ENCODE measurements around the gene UBL3.

UBL3 gene

GRCh38 chr13:29756506-29756905 lies 93.9 kb downstream of the UBL3 start (continued):
- no peak for TF ChIP-seq ZSCAN18 (tag by site-specific recombination; IDR thresholded peaks at IDR 0.05)

- Histone ChIP-seq H3K27ac (ENCODE audit: extremely low read depth, low read depth, low read length) (no peak overlapping the region), H3K4me1 (ENCODE audit: control insufficient read depth, insufficient read depth, low read length) (no peaks in the 10 kb centered on the region), H3K36me3 (ENCODE audit: control insufficient read depth in 2 of 2, insufficient read depth in 1 of 2, low read length in 2 of 2) (no peaks in the 10 kb centered on the region), H3K9me3 (ENCODE audit: control insufficient read depth, insufficient read depth, low read depth, low read length) (no peaks in the 10 kb centered on the region), H3K4me3 (ENCODE audit: low read depth, low read length) (no peak overlapping the region)
- POLR2A ChIA-PET: no interaction called here
- CTCF ChIA-PET: interaction anchor here (0.6 to 1.2 kb wide), 2 partner anchors 191 to 361 kb away, joined by 4 to 7 read pairs; no protein-coding TSS in a partner anchor
- TF ChIP-seq ZNF121 (tag by site-specific recombination; IDR thresholded peaks at IDR 0.05) (no peak), ZSCAN18 (tag by site-specific recombination; IDR thresholded peaks at IDR 0.05) (no peak), GLIS1 (tag by site-specific recombination; IDR thresholded peaks at IDR 0.05) (no peak), ZNF664 (tag by site-specific recombination; IDR thresholded peaks at IDR 0.05) (no peak), ZNF138 (tag by site-specific recombination; IDR thresholded peaks at IDR 0.05; ENCODE audit: borderline replicate concordance) (no peak), ZNF548 (tag by site-specific recombination; IDR thresholded peaks at IDR 0.05) (no peak), ZNF514 (tag by site-specific recombination; IDR thresholded peaks at IDR 0.05) (no peak), GLI2 (tag by site-specific recombination; IDR thresholded peaks at IDR 0.05; ENCODE audit: borderline replicate concordance, low read depth) (no peak), ZNF280D (tag by site-specific recombination; IDR thresholded peaks at IDR 0.05) (no peak), PRDM4 (tag by site-specific recombination; IDR thresholded peaks at IDR 0.05) (no peak), OVOL3 (tag by site-specific recombination; IDR thresholded peaks at IDR 0.05) (no peak), ZNF211 (tag by site-specific recombination; IDR thresholded peaks at IDR 0.05; ENCODE audit: low read depth) (no peak), ZNF785 (tag by site-specific recombination; IDR thresholded peaks at IDR 0.05) (no peak), ZNF280C (tag by site-specific recombination; IDR thresholded peaks at IDR 0.05) (no peak), ZBTB1 (tag by site-specific recombination; IDR thresholded peaks at IDR 0.05) (no peak), SP3 (tag by site-specific recombination; IDR thresholded peaks at IDR 0.05) (no peak), ZNF792 (tag by site-specific recombination; IDR thresholded peaks at IDR 0.05) (no peak), ZNF248 (tag by site-specific recombination; IDR thresholded peaks at IDR 0.05) (no peak), TSHZ1 (tag by site-specific recombination; IDR thresholded peaks at IDR 0.05; ENCODE audit: borderline replicate concordance) (no peak), ZNF555 (tag by site-specific recombination; conservative IDR thresholded peaks at IDR 0.05) (no peak)
Measured at GRCh38 chr13:29754473-29754806, 96.0 kb downstream of the UBL3 start.
